H1 (cell line): ENCODE data around the gene CNR2.

Experiments used
- ASH2L ChIP-seq: fragments of 200-600, 300-600 bp; sonication (generic); IDR thresholded peaks from one replicate; pipeline ENCODE4 v1.7.1; 2017; ENCODE audit warnings: low read length
- EZH2 ChIP-seq: fragments of 200-600 bp; sonication (generic); IDR thresholded peaks from 2 replicates; pipeline ENCODE4 v1.7.1; 2012; ENCODE audit warnings: low read depth, mild to moderate bottlenecking, moderate library complexity, low read length, inconsistent platforms; ENCODE audit not compliant: severe bottlenecking
- RNF2 ChIP-seq: fragments of 200-900, 300-1000 bp; sonication (generic); IDR thresholded peaks from 2 replicates; pipeline ENCODE4 v1.7.1; 2016; ENCODE audit warnings: borderline replicate concordance, low read depth, mild to moderate bottlenecking, antibody characterized with exemption, low read length; ENCODE audit not compliant: poor library complexity, severe bottlenecking; ENCODE audit errors: missing control alignments
- TF ChIP-seq, protein P1 (sequence below), 3 experiments: IDR thresholded peaks; 1 replicate in 2 of 3; 2 replicates in 1 of 3; pipeline versions ENCODE4 v1.5.1 to v1.6.1; 2011; ENCODE audit warnings: low read length in 3 of 3, mild to moderate bottlenecking in 3 of 3, inconsistent platforms in 2 of 3, low read depth in 1 of 3, moderate library complexity in 1 of 3; ENCODE audit not compliant: insufficient read depth in 1 of 3; ENCODE audit errors: control extremely low read depth in 1 of 3
- TF ChIP-seq, protein P2 (sequence below): IDR thresholded peaks from 2 replicates; pipeline ENCODE4 v1.6.1; 2011; ENCODE audit warnings: low read length, improper control_type of control experiment

DNA sequence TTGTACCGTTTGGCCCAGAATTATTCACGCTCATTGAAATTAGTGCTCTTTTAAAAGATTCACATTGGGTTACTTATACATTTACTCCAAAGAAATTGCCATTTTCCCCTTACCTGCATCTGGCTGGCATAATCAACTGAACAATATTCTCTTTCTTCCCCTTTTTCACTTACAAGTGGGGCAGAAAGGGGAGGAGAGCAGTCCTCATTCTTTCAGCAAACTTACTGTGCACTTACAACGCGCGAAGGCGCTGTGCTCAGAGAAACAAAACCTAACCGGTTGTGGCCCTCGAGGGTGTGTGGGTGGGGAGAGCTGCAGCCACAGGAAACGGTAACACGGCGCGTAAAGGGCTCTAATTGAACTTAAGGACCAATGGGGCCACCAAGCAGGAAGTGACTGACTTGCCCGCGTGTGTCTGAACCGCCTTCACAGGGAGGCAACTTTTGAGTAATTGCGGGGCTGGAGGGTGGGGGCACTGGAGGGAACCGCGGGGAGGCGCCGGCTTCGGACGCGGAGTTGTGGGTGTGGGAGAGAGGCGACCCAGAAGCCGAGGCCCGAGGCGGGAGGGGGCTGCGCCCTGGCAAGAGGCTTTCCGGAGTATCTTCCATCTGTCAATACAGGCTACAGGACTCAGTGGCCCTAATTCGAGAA lies 45.8 kb upstream of the CNR2 start:
- TF ChIP-seq EZH2 (no peak), RNF2 (no peak), ASH2L (no peak)
- TF ChIP-seq, protein P1, sequence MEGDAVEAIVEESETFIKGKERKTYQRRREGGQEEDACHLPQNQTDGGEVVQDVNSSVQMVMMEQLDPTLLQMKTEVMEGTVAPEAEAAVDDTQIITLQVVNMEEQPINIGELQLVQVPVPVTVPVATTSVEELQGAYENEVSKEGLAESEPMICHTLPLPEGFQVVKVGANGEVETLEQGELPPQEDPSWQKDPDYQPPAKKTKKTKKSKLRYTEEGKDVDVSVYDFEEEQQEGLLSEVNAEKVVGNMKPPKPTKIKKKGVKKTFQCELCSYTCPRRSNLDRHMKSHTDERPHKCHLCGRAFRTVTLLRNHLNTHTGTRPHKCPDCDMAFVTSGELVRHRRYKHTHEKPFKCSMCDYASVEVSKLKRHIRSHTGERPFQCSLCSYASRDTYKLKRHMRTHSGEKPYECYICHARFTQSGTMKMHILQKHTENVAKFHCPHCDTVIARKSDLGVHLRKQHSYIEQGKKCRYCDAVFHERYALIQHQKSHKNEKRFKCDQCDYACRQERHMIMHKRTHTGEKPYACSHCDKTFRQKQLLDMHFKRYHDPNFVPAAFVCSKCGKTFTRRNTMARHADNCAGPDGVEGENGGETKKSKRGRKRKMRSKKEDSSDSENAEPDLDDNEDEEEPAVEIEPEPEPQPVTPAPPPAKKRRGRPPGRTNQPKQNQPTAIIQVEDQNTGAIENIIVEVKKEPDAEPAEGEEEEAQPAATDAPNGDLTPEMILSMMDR (IDR thresholded peaks at IDR 0.05; ENCODE audit: control extremely low read depth in 1 of 3, insufficient read depth in 1 of 3, low read depth in 1 of 3, low read length in 3 of 3) = no peak
- TF ChIP-seq, protein P2, sequence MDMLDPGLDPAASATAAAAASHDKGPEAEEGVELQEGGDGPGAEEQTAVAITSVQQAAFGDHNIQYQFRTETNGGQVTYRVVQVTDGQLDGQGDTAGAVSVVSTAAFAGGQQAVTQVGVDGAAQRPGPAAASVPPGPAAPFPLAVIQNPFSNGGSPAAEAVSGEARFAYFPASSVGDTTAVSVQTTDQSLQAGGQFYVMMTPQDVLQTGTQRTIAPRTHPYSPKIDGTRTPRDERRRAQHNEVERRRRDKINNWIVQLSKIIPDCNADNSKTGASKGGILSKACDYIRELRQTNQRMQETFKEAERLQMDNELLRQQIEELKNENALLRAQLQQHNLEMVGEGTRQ = no peak
